ENCODE data around the gene BAIAP3.

BAIAP3 gene

GRCh38 chr16:1335996-1336395 is 2.6 kb downstream of the BAIAP3 start:
- CTCF ChIA-PET: no interaction called here
- TF ChIP-seq CTBP1 (IDR thresholded peaks at IDR 0.05; ENCODE audit: borderline replicate concordance) (no peak), ARNT (IDR thresholded peaks at IDR 0.05) (no peak)
- DNase-seq (ENCODE audit: extremely low spot score): no peak
- POLR2A ChIA-PET: interaction anchor here (0.7 kb wide), 1 partner anchor 46 kb away, joined by 3 read pairs; no protein-coding TSS in a partner anchor

DNA sequence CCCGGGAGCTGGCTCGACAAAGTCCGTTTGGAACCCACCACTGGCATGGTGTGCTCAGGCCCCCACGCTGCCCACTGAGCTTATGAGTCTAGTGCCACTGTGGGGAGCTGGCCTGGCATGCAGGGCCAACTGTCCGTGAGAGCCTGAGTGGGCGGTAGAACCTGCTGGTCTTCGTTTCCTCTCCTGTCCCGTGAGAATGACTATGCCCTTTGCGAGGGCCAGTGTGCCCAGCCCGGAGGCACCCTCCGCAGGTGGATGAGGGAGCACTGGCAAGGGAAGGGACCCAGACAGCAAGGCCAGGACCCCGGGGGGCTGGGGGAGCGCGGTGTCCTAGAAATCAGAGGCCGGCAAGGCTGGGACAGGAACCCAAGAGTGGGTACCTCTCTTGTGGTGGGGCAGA is 3.2 kb downstream of the BAIAP3 start:
- no peak for DNase-seq (ENCODE audit: extremely low spot score)
- TF ChIP-seq FOXK2 (IDR thresholded peaks at IDR 0.05): no peak
- no peak for TF ChIP-seq ARNT (IDR thresholded peaks at IDR 0.05)
- no peak for TF ChIP-seq CTBP1 (IDR thresholded peaks at IDR 0.05; ENCODE audit: borderline replicate concordance)
- TF ChIP-seq, protein P1, sequence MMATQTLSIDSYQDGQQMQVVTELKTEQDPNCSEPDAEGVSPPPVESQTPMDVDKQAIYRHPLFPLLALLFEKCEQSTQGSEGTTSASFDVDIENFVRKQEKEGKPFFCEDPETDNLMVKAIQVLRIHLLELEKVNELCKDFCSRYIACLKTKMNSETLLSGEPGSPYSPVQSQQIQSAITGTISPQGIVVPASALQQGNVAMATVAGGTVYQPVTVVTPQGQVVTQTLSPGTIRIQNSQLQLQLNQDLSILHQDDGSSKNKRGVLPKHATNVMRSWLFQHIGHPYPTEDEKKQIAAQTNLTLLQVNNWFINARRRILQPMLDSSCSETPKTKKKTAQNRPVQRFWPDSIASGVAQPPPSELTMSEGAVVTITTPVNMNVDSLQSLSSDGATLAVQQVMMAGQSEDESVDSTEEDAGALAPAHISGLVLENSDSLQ (IDR thresholded peaks at IDR 0.05): no peak
- no peak for TF ChIP-seq SUZ12 (IDR thresholded peaks at IDR 0.05)
- no peak for TF ChIP-seq TARDBP (IDR thresholded peaks at IDR 0.05)
- TF ChIP-seq HDGF (IDR thresholded peaks at IDR 0.05; ENCODE audit: borderline replicate concordance): no peak
- no peak for TF ChIP-seq SP1 (IDR thresholded peaks at IDR 0.05)
- no peak for TF ChIP-seq L3MBTL2 (conservative IDR thresholded peaks at IDR 0.05)
- CTCF ChIA-PET: no interaction called here
- POLR2A ChIA-PET: interaction anchor here (0.7 kb wide), 1 partner anchor 47 kb away, joined by 3 read pairs; no protein-coding TSS in a partner anchor

DNA sequence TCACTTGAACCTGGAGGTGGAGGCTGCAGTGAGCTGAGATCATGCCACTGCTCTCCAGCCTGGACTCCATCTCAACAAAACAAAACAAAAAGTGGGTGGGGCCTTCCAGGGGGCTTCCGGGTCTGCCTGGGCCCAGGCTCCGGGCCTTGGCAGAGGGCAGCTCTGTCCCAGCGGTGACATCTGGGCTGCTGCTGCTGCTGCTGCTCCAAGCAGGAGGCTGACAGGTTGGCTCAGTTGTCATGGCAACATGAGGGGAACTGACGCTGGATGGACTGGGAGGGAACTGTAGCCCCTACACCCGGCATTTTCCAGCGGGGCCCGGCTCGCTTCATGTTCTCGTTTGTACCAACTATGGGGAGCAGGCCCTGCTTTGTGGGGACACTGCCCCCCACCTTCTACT is 4.0 kb downstream of the BAIAP3 start:
- no peak for DNase-seq (ENCODE audit: extremely low spot score)
- TF ChIP-seq BHLHE40 (IDR thresholded peaks at IDR 0.05; ENCODE audit: borderline replicate concordance): no peak
- TF ChIP-seq HDGF (IDR thresholded peaks at IDR 0.05; ENCODE audit: borderline replicate concordance): no peak
- TF ChIP-seq ARNT (IDR thresholded peaks at IDR 0.05): no peak
- no peak for TF ChIP-seq FOXK2 (IDR thresholded peaks at IDR 0.05)
- TF ChIP-seq LEF1 (IDR thresholded peaks at IDR 0.05; ENCODE audit: borderline replicate concordance): no peak
- no peak for TF ChIP-seq FOXA1 (IDR thresholded peaks at IDR 0.05)
- ChIA-PET CTCF (interaction anchor here (0.8 kb wide), 1 partner anchor 9 kb away, joined by 3 read pairs; no protein-coding TSS in a partner anchor), POLR2A (no interaction called here)

DNA sequence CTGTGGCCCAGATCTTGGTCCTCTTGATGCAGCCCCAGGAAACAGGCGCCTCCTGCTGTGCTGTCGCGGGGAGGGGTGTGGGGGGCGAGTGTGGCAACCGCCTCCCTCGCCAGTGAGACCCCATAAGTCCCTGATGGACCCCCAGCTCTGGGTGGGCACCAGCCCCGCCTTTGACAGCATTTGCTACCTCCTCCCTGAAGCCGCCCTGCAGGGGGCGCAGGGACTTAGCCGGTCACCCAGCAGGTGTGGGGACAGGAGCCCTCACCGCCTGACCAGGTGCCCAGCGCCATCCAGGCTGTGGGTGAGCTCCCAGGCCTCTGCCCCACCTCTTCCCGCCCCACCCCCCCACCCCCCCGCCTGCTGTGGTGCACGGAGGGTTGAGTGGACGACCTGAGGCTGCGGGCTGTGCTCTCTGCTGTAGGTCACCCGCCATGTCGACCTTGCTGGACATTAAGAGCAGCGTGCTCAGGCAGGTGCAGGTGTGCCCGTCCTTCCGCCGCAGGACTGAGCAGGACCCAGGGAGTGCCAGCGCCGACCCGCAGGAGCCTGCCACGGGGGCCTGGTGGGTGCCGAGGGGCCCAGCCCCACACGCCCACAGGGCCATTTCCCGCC is 4.8 kb downstream of the BAIAP3 start:
- TF ChIP-seq CTBP1 (IDR thresholded peaks at IDR 0.05; ENCODE audit: borderline replicate concordance): no peak
- no peak for TF ChIP-seq L3MBTL2 (conservative IDR thresholded peaks at IDR 0.05)
- TF ChIP-seq ELF4 (IDR thresholded peaks at IDR 0.05): no peak
- no peak for TF ChIP-seq LEF1 (IDR thresholded peaks at IDR 0.05; ENCODE audit: borderline replicate concordance)
- TF ChIP-seq NFRKB (IDR thresholded peaks at IDR 0.05): no peak
- TF ChIP-seq BHLHE40 (IDR thresholded peaks at IDR 0.05; ENCODE audit: borderline replicate concordance): no peak
- TF ChIP-seq, protein P1 (IDR thresholded peaks at IDR 0.05): no peak
- no peak for TF ChIP-seq SUZ12 (IDR thresholded peaks at IDR 0.05)
- TF ChIP-seq HDGF (IDR thresholded peaks at IDR 0.05; ENCODE audit: borderline replicate concordance): no peak
- no peak for TF ChIP-seq ZNF384 (IDR thresholded peaks at IDR 0.05)
- no peak for TF ChIP-seq FOXK2 (IDR thresholded peaks at IDR 0.05)
- TF ChIP-seq TARDBP (IDR thresholded peaks at IDR 0.05): no peak
- no peak for TF ChIP-seq FOXM1 (IDR thresholded peaks at IDR 0.05; ENCODE audit: borderline replicate concordance)
- TF ChIP-seq FOXA1 (IDR thresholded peaks at IDR 0.05): no peak
- TF ChIP-seq SP1 (IDR thresholded peaks at IDR 0.05): no peak
- POLR2A ChIA-PET: no interaction called here
- CTCF ChIA-PET: interaction anchor here (0.8 kb wide), 1 partner anchor 9 kb away, joined by 3 read pairs; no protein-coding TSS in a partner anchor
- no peak for DNase-seq (ENCODE audit: extremely low spot score)

GRCh38 chr16:1338855-1339675 is 5.6 kb downstream of the BAIAP3 start:
- DNase-seq (ENCODE audit: extremely low spot score): no peak
- POLR2A ChIA-PET: no interaction called here
- no peak for TF ChIP-seq ZNF384 (IDR thresholded peaks at IDR 0.05)
- no peak for TF ChIP-seq FOXM1 (IDR thresholded peaks at IDR 0.05; ENCODE audit: borderline replicate concordance)
- TF ChIP-seq TARDBP (IDR thresholded peaks at IDR 0.05): no peak
- no peak for TF ChIP-seq HDGF (IDR thresholded peaks at IDR 0.05; ENCODE audit: borderline replicate concordance)
- no peak for TF ChIP-seq ARNT (IDR thresholded peaks at IDR 0.05)
- no peak for TF ChIP-seq CTBP1 (IDR thresholded peaks at IDR 0.05; ENCODE audit: borderline replicate concordance)
- no peak for TF ChIP-seq LEF1 (IDR thresholded peaks at IDR 0.05; ENCODE audit: borderline replicate concordance)
- TF ChIP-seq BHLHE40 (IDR thresholded peaks at IDR 0.05; ENCODE audit: borderline replicate concordance): no peak
- TF ChIP-seq SP1 (IDR thresholded peaks at IDR 0.05): no peak
- TF ChIP-seq L3MBTL2 (conservative IDR thresholded peaks at IDR 0.05): no peak
- no peak for TF ChIP-seq SUZ12 (IDR thresholded peaks at IDR 0.05)
- CTCF ChIA-PET: no interaction called here

DNA sequence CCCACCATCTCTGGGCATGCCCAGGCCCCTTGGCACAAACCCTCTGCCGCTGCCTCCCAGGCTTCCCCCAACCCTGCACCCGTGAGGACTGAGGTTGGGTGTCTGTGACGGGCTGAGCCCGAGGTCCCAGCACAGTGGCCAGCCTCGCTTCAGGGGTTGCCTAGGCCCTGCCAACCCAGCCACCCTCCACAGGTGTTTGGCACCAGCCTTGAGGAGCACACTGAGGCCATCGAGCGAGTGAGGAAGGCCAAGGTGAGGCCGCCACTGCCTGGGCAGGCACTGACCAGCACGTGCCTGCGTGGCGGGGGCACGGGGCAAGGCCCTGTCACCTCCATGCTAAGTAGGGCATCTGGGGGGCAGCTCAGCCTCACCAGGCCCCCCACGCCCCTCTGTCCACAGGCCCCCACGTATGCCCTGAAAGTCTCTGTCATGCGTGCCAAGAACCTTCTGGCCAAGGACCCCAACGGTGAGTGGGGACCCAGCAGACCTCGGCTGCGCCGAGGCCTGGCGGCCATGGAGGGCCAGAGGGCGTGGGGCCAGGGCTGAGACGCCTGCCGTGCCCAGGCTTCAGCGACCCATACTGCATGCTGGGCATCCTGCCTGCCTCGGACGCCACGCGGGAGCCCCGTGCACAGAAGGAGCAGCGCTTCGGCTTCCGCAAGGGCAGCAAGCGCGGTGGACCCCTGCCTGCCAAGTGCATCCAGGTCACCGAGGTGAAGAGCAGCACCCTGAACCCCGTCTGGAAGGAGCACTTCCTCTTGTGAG is 7.5 kb downstream of the BAIAP3 start:
- TF ChIP-seq SUZ12 (IDR thresholded peaks at IDR 0.05) (no peak), FOXM1 (IDR thresholded peaks at IDR 0.05; ENCODE audit: borderline replicate concordance) (no peak), SP1 (IDR thresholded peaks at IDR 0.05) (no peak), NFRKB (IDR thresholded peaks at IDR 0.05) (no peak), FOXA1 (IDR thresholded peaks at IDR 0.05) (no peak), TARDBP (IDR thresholded peaks at IDR 0.05) (no peak), ELF4 (IDR thresholded peaks at IDR 0.05) (no peak)
- TF ChIP-seq, protein P1 (IDR thresholded peaks at IDR 0.05): no peak
- ChIA-PET POLR2A (no interaction called here), CTCF (no interaction called here)
- no peak for DNase-seq (ENCODE audit: extremely low spot score)

Data from HEK293T (cell line).